ENCODE measurements around the gene CHGA.

DNA sequence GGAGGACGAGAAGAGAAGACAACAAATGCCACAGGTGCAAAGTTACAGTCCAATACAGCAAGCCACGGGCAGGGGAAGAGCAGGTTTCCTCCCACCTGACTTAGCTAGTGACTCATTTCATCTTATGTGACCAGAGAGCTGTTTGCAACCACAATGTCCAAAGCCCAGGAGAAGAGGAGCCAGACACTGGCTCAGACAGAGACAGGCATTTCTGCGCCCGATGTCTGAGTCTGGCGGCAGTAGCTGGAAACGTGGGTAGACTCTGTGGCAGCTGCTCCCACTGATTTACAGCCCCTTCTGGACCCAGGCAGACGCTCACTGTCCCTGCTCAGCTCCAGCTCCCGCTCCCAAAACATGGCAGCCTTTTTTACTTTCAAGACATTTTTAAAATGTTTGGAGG is 60.0 kb downstream of the CHGA start:
- no peak for TF ChIP-seq POLR2A (IDR thresholded peaks at IDR 0.05; ENCODE audit: borderline replicate concordance, extremely low read depth, insufficient read depth, insufficient read length)
- TF ChIP-seq CTCF (IDR thresholded peaks at IDR 0.05 in 2 of 3, conservative IDR thresholded peaks at IDR 0.05 in 1 of 3; ENCODE audit: borderline replicate concordance in 1 of 3, insufficient read depth in 1 of 3, low read depth in 2 of 3, low read length in 2 of 3), result no peak
- no peak for TF ChIP-seq ZNF274 (IDR thresholded peaks at IDR 0.05; ENCODE audit: low read depth, low read length)
- no peak for TF ChIP-seq EGR1 (IDR thresholded peaks at IDR 0.05; ENCODE audit: low read depth)
- TF ChIP-seq EZH2phosphoT487 (IDR thresholded peaks at IDR 0.05; ENCODE audit: borderline replicate concordance), result no peak
- no peak for TF ChIP-seq POLR2AphosphoS5 (IDR thresholded peaks at IDR 0.05; ENCODE audit: low read depth, low read length)
- TF ChIP-seq REST (IDR thresholded peaks at IDR 0.05; ENCODE audit: low read depth), result no peak
- TF ChIP-seq ZFX (IDR thresholded peaks at IDR 0.05), result no peak
- TF ChIP-seq, protein P1, sequence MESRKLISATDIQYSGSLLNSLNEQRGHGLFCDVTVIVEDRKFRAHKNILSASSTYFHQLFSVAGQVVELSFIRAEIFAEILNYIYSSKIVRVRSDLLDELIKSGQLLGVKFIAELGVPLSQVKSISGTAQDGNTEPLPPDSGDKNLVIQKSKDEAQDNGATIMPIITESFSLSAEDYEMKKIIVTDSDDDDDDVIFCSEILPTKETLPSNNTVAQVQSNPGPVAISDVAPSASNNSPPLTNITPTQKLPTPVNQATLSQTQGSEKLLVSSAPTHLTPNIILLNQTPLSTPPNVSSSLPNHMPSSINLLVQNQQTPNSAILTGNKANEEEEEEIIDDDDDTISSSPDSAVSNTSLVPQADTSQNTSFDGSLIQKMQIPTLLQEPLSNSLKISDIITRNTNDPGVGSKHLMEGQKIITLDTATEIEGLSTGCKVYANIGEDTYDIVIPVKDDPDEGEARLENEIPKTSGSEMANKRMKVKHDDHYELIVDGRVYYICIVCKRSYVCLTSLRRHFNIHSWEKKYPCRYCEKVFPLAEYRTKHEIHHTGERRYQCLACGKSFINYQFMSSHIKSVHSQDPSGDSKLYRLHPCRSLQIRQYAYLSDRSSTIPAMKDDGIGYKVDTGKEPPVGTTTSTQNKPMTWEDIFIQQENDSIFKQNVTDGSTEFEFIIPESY (IDR thresholded peaks at IDR 0.05; ENCODE audit: extremely low read depth, insufficient replicate concordance, low read length), result no peak
- TF ChIP-seq YY1 (IDR thresholded peaks at IDR 0.05; ENCODE audit: extremely low read depth, insufficient replicate concordance, low read depth, low read length), result no peak
- TF ChIP-seq RAD21 (IDR thresholded peaks at IDR 0.05; ENCODE audit: low read depth), result no peak
- TF ChIP-seq SIN3A (IDR thresholded peaks at IDR 0.05; ENCODE audit: low read depth), result no peak
- no peak for TF ChIP-seq FOSL1 (IDR thresholded peaks at IDR 0.05; ENCODE audit: low read depth)
- no peak for TF ChIP-seq TCF7L2 (IDR thresholded peaks at IDR 0.05; ENCODE audit: borderline replicate concordance, extremely low read depth, insufficient read depth, insufficient read length)

Data from HCT116 (cell line).